Forelimb muscle (tissue), 1 donor: ENCODE results near the gene TADA2A. TPM values are rescaled to one million over a fixed set of nuclear protein-coding genes. Genes with fewer than 3 reads are reported as not detected.

ENCODE experiments used
- DNase-seq: peaks from one replicate; pipeline ENCODE4 v3.0.0-alpha.2; 2013; ENCODE audit warnings: low read depth
- polyA plus RNA-seq: library from polyadenylated mRNA; unstranded; fragments of 120-200 nt; gene quantifications from one replicate; pipeline ENCODE4 v1.2.1, GENCODE V29; 2013; ENCODE audit not compliant: insufficient read length

Gene TADA2A
- polyA plus RNA-seq, 1 donor, result 23.2 TPM

GRCh38 chr17:37521821-37522220 lies 115.1 kb downstream of the TADA2A start:
- no peak for DNase-seq

GRCh38 chr17:37523715-37524219 lies 117.1 kb downstream of the TADA2A start:
- no peak for DNase-seq

- DNase-seq, result peak; percentile 32
Measured at GRCh38 chr17:37527249-37527851, 120.7 kb downstream of the TADA2A start.

Other genes starting within 250 kb of the TADA2A start
- gene C17orf78, start 30.9 kb upstream of the TADA2A start, polyA plus RNA-seq, result not detected
- gene ACACA, start 50 bp upstream of the TADA2A start, polyA plus RNA-seq, result 23.8 TPM
- gene DUSP14, start 83.0 kb downstream of the TADA2A start, polyA plus RNA-seq, result 10.8 TPM
- gene SYNRG, start 202.5 kb downstream of the TADA2A start, polyA plus RNA-seq, result 27.8 TPM
- 16.9 TPM for gene DDX52, start 236.6 kb downstream of the TADA2A start, polyA plus RNA-seq